Measurements from ENCODE around the gene SRMS. TPM values are rescaled to one million over a fixed set of nuclear protein-coding genes. Genes with fewer than 3 reads are reported as not detected.

SRMS gene
- total and polyA plus RNA-seq, 2 of the 13 experiments (the other 11 are each of a cell fraction or from before 2014, with no cell fraction given): not detected

GRCh38 chr20:63557481-63557891, 9.9 kb upstream of the SRMS start (continued):
- TF ChIP-seq, protein P1, sequence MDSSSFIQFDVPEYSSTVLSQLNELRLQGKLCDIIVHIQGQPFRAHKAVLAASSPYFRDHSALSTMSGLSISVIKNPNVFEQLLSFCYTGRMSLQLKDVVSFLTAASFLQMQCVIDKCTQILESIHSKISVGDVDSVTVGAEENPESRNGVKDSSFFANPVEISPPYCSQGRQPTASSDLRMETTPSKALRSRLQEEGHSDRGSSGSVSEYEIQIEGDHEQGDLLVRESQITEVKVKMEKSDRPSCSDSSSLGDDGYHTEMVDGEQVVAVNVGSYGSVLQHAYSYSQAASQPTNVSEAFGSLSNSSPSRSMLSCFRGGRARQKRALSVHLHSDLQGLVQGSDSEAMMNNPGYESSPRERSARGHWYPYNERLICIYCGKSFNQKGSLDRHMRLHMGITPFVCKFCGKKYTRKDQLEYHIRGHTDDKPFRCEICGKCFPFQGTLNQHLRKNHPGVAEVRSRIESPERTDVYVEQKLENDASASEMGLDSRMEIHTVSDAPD (CRISPR knock-in tag; IDR thresholded peaks at IDR 0.05): peak; percentile 85; the same call in 1 of the 2 replicates
- no peak for TF ChIP-seq NR2C2 (CRISPR knock-in tag; IDR thresholded peaks at IDR 0.05; ENCODE audit: borderline replicate concordance)
- TF ChIP-seq ZNF530 (CRISPR knock-in tag; IDR thresholded peaks at IDR 0.05; ENCODE audit: low read depth): no peak
- TF ChIP-seq BRD4 (CRISPR knock-in tag; IDR thresholded peaks at IDR 0.05): no peak
- TF ChIP-seq ZNF782 (CRISPR knock-in tag; IDR thresholded peaks at IDR 0.05; ENCODE audit: borderline replicate concordance): 0 out of 2 replicates have a peak, but pooled peaks have one; percentile 34
- no peak for TF ChIP-seq GPBP1L1 (CRISPR knock-in tag; IDR thresholded peaks at IDR 0.05)
- peak; percentile 43; the same call in 1 of the 2 replicates for TF ChIP-seq YEATS4 (CRISPR knock-in tag; IDR thresholded peaks at IDR 0.05; ENCODE audit: borderline replicate concordance)
- TF ChIP-seq ZIK1 (CRISPR knock-in tag; IDR thresholded peaks at IDR 0.05; ENCODE audit: borderline replicate concordance, low read depth): no peak
- no peak for TF ChIP-seq ATAD3A (CRISPR knock-in tag; IDR thresholded peaks at IDR 0.05)
- TF ChIP-seq SRF (IDR thresholded peaks at IDR 0.05; ENCODE audit: low read depth, low read length): no peak
- peak; percentile 45; the same call in 1 of the 2 replicates for TF ChIP-seq ZNF468 (CRISPR knock-in tag; IDR thresholded peaks at IDR 0.05)
- TF ChIP-seq HBP1 (CRISPR knock-in tag; IDR thresholded peaks at IDR 0.05; ENCODE audit: low read depth): 0 out of 2 replicates have a peak, but pooled peaks have one; percentile 40
- TF ChIP-seq ZKSCAN1 (IDR thresholded peaks at IDR 0.05; ENCODE audit: low read length): no peak
- no peak for TF ChIP-seq ZNF567 (CRISPR knock-in tag; IDR thresholded peaks at IDR 0.05; ENCODE audit: borderline replicate concordance)
- TF ChIP-seq ZNF629 (CRISPR knock-in tag; conservative IDR thresholded peaks at IDR 0.05): no peak
- no peak for TF ChIP-seq JUN (CRISPR knock-in tag; IDR thresholded peaks at IDR 0.05)
- TF ChIP-seq, protein P2, sequence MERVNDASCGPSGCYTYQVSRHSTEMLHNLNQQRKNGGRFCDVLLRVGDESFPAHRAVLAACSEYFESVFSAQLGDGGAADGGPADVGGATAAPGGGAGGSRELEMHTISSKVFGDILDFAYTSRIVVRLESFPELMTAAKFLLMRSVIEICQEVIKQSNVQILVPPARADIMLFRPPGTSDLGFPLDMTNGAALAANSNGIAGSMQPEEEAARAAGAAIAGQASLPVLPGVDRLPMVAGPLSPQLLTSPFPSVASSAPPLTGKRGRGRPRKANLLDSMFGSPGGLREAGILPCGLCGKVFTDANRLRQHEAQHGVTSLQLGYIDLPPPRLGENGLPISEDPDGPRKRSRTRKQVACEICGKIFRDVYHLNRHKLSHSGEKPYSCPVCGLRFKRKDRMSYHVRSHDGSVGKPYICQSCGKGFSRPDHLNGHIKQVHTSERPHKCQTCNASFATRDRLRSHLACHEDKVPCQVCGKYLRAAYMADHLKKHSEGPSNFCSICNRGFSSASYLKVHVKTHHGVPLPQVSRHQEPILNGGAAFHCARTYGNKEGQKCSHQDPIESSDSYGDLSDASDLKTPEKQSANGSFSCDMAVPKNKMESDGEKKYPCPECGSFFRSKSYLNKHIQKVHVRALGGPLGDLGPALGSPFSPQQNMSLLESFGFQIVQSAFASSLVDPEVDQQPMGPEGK (CRISPR knock-in tag; IDR thresholded peaks at IDR 0.05): peak; percentile 95
- TF ChIP-seq, protein P3, sequence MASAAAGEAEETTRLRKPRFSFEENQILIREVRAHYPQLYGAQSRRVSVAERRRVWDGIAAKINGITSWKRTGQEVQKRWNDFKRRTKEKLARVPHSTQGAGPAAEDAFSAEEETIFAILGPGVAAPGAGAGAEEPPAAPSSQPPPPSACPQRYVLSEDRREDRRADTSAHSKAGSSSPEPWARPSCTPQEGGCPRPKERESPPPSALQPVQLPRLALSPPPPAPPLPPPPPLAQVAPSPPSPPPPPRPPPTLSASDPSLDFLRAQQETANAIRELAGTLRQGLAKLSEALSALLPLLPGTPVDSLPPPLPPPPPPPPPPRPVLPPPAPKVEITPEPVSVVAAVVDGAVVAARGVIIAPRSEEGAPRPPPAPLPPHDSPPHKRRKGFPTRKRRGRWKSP (CRISPR knock-in tag; IDR thresholded peaks at IDR 0.05): 0 out of 2 replicates have a peak, but pooled peaks have one; percentile 23
- no peak for TF ChIP-seq ZNF879 (CRISPR knock-in tag; IDR thresholded peaks at IDR 0.05)
- no peak for TF ChIP-seq REL (CRISPR knock-in tag; conservative IDR thresholded peaks at IDR 0.05)
- no peak for TF ChIP-seq ZNF33A (CRISPR knock-in tag; IDR thresholded peaks at IDR 0.05; ENCODE audit: borderline replicate concordance)
- no peak for TF ChIP-seq NKX3-1 (CRISPR knock-in tag; IDR thresholded peaks at IDR 0.05)
- no peak for TF ChIP-seq ARNTL (CRISPR knock-in tag; IDR thresholded peaks at IDR 0.05)
- no peak for TF ChIP-seq DNMT3B (CRISPR knock-in tag; conservative IDR thresholded peaks at IDR 0.05)
- peak; percentile 27; the same call in 1 of the 2 replicates for TF ChIP-seq TBX2 (CRISPR knock-in tag; IDR thresholded peaks at IDR 0.05; ENCODE audit: borderline replicate concordance)
